Right lobe of liver (tissue), 4 donors: ENCODE results near the gene SPAG16.
"Not testable (repeated sequence)": the region's sequence is repeated elsewhere in the genome, so short reads cannot be mapped to it uniquely, and the experiment has no call there.

Experiments
- CTCF ChIP-seq, 4 donors: fragments of 200-600 bp in 3 of 4; fragments of 450-650 bp in 1 of 4; IDR thresholded peaks; one replicate each; pipeline versions ENCODE4 v1.5.1 to v1.8.0; 2016 to 2022; ENCODE audit warnings: antibody characterized with exemption in 4 of 4, mild to moderate bottlenecking in 2 of 4
- POLR2A ChIP-seq: fragments of 450-650 bp; IDR thresholded peaks from one replicate; pipeline ENCODE4 v1.6.1; 2017; ENCODE audit warnings: antibody characterized with exemption, mild to moderate bottlenecking
- donor health status: DM: no; HTN: no; CAD: no.
- donor health status: DM: no; HTN: no; CAD: no.
- donor health status: DM: no; HTN: yes; CAD: no.

GRCh38 chr2:213277134-213277533 lies 7.1 kb upstream of the SPAG16 start:
- not testable (repeated sequence) for TF ChIP-seq POLR2A; CTCF (IDR thresholded peaks at IDR 0.05)
